Thyroid gland (tissue), 4 donors: ENCODE measurements around the gene SERHL2.
"Not testable (repeated sequence)": the region's sequence is repeated elsewhere in the genome, so short reads cannot be mapped to it uniquely, and the experiment has no call there.

Experiments
- POLR2A ChIP-seq, 2 donors: fragments of 450-650 bp; IDR thresholded peaks; one replicate each; pipeline ENCODE4 v1.6.1; 2017; ENCODE audit warnings: antibody characterized with exemption in 2 of 2, mild to moderate bottlenecking in 2 of 2, moderate library complexity in 1 of 2
- TF ChIP-seq, protein P1 (sequence below), 6 experiments: fragments of 200-600 bp in 3 of 6; fragments of 450-650 bp in 3 of 6; sonication (generic) in 3 of 6; IDR thresholded peaks; one replicate each; pipeline ENCODE4 v1.5.1; 2016 to 2019; ENCODE audit warnings: antibody characterized with exemption in 6 of 6, mild to moderate bottlenecking in 2 of 6, inconsistent platforms in 1 of 6, moderate library complexity in 1 of 6

DNA sequence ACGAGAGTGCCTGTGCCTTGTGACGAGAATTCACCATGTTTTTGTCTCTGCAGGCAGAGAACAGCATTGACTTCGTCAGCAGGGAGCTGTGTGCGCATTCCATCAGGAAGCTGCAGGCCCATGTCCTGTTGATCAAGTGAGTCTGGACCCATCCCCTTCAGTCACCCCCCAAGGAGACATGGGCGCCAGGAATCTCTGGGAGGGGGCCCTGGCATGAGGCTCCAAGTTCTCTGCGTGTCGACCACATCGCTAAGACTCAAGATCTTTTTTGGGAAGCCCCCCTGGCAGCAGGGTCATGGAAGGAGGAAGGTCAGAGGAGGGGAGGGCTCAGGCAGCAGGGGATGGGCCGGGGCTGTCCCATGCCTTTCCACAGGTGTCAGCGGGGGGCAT is 44.8 kb upstream of the SERHL2 start:
- TF ChIP-seq, protein P1, sequence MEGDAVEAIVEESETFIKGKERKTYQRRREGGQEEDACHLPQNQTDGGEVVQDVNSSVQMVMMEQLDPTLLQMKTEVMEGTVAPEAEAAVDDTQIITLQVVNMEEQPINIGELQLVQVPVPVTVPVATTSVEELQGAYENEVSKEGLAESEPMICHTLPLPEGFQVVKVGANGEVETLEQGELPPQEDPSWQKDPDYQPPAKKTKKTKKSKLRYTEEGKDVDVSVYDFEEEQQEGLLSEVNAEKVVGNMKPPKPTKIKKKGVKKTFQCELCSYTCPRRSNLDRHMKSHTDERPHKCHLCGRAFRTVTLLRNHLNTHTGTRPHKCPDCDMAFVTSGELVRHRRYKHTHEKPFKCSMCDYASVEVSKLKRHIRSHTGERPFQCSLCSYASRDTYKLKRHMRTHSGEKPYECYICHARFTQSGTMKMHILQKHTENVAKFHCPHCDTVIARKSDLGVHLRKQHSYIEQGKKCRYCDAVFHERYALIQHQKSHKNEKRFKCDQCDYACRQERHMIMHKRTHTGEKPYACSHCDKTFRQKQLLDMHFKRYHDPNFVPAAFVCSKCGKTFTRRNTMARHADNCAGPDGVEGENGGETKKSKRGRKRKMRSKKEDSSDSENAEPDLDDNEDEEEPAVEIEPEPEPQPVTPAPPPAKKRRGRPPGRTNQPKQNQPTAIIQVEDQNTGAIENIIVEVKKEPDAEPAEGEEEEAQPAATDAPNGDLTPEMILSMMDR (IDR thresholded peaks at IDR 0.05): not testable (repeated sequence)
- TF ChIP-seq POLR2A (IDR thresholded peaks at IDR 0.05): not testable (repeated sequence)
